Bone marrow (tissue), 2 donors: ENCODE data around the gene LAMA3.
"Not testable (repeated sequence)": the region's sequence is repeated elsewhere in the genome, so short reads cannot be mapped to it uniquely, and the experiment has no call there.

ENCODE experiments used
- DNase-seq, 2 donors: peaks; one replicate each; lab custom pipeline; 2025; lab: John Stamatoyannopoulos, UW

Gene LAMA3

DNA sequence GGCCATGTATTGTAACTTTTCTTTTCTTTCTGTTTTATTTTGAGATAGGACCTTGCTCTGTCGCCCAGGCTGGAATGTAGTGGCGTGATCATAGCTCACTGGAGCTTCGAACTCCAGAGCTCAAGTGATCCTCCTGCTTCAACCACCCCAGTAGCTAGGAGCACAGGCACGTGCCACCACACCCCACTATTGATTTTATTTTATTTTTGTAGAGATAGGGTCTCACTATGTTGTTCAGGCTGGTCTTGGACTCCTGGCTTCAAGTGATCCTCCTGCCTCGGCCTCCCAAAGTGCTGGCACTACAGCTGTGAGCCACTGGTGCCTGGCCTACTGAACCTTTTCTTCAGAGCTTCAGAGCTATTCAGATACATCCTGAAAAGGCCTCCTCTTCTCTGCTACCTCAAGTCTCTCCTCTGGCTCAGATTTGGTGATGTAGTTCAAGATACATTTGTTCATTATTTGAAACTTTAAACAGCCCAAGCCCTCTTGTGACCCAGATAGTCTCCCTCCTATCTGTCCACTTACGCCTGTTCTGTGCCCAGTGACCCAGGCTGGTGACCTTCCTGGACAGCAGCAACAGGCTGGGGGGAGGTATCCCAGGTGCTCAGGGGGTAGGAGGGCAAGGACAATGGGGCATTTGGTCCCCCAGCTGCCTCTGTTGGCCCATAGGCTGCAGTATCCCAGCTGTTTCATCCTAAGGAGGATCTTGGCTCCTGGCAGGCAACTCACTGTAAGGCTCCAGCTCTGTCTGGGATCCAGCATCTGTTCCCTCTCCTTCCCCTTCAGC, 38.6 kb downstream of the LAMA3 start:
- DNase-seq, result no peak

DNA sequence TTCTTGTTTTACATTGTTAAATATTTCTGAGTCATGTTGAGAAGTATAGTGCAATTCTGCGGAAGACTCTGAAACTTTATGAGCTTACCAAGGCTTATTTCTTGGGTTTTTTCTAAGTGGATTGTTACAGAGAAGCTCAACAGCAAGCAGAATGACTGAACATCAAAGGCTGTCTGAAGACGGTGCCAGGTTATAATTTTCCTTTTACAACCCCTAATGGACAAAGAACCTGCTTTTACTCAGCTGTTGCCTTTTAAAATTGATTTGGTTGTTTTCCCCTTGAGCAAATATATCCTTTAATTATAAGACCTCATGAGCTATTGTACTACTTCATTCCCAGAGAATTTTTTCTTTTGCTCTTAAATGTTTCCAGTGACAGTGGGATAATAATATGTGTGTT, 41.6 kb downstream of the LAMA3 start:
- no peak for DNase-seq

DNA sequence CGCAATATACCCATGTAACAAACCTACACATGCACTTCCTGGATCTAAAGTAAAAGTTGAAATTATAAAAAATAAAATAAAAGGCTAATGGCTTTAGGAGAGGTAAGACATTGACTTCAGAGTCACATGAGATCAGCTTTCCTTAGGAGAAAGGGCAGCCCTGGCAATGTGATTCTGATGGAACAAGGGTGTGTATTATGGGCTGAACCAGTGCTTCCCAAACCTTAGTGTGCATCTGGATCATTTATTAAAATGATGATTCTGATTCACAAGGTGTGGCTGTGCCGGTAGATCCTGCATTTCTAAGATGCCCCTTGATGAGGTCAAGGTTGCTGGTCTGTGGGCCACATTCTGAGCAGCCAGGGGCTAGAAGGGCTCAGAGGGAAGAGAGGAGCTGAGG, 42.6 kb downstream of the LAMA3 start:
- no peak for DNase-seq

DNA sequence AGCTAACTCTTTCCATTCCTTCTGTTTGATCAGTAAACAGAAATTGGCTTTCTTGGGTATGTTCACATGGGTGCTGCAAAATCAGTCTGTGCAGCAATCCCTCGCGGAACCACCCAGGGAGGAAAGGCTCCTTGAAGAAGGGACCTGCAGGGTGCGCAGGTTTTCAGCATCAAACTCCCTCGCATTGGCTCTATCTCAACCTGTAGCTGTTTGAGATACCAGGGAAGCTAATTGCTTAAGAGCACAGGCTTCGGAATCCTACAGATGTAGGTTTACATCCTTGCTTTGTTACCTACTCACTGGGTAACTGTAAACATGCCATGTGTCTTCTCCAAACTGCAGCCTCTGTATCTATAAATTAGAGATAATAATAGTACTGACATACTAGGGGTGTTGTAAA, 43.2 kb downstream of the LAMA3 start:
- DNase-seq, result no peak

DNA sequence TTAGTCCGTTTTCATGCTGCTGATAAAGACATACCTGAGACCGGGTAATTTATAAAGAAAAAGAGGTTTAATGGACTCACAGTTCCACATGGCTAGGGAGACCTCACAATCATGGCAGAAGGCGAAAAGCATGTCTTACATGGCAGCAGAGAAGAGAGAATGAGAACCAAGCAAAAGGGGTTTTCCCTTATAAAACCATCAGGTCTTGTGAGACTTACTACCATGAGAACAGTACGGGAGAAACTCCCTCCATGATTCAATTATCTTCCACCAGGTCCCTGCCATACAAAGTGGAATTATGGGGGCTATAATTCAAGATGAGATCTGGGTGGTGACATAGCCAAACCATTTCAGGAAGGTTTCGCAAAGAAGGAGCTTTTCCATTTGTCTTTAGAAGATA, 44.0 kb downstream of the LAMA3 start:
- not testable (repeated sequence) for DNase-seq

DNA sequence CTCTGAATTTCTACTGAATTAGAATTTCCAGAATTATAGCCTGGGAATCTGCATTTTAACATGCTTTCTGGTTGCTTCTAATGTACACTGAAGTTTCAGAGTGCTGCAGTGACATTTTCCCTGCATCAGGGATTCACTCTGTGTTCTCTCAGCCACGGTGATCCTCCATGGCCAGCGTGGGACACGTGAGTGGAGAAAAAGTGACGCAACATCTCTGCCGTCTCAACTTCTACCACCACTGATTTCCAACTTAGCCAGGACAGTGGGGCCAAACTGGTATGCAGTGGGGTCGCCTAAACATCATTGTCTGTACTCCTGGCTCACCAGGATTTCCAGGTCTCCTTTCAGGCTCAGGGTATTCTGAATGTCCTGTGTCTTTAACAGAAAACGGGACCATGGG, 44.6 kb downstream of the LAMA3 start:
- no peak for DNase-seq

DNA sequence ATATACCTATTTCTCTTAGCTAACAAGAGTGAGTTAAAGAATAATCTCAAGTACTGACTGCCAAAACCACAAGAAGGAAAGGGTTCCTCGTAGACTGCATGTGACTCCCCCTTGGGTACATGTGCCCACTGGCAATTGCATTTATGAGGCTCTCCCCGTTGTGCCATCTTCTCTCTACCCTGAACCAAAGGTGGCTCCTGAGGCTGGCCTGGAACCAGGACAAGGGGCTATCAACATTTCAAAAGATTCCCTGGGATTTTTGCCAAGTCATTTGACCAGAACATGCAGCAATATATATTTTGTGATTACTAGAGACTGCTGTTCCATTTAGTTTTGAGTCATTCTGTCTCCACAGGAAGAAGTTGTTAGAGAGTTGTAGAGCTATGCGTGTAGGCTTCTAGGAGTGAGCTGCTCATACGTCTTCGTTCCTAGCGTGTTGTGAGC, 45.8 kb downstream of the LAMA3 start:
- no peak for DNase-seq

DNA sequence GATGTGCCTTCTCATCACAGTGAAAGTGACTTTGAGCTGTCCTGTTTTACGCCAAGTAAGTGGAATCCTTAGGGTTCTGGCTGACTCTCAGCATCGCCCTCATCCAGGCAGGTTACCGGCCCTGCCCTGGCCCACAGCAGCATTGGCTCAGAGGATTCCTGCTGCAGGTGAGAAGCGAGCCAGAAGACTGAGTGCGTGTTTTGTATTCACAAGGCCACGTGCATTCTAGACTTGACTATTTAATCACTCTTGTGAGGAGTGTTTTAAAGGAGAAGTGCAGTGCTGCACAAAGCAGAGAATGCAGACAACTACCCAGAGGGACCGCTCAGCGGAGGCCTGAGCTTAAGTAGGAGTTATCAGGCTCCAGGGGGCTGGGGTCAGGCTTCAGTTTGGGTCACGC, 48.3 kb downstream of the LAMA3 start:
- DNase-seq, result no peak

DNA sequence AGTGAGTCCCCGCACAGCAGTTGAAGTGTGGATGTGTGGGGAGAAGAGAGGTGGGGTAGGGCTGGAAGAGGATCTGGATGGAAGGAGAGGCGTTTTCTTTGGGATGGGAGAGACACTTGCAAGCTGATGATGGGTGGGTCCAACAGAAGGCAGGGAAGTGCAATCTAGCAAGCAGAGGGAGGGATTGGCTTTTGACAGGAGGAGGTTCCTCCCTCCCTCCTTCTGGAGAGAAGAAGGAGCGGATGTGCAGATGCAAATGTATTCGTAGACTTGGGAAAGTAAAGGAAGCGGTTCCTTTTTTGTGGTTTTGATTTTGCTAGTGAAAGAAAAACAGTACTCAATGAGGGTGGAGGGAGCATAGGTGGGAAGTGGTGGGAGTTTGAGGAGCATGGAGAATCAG, 48.9 kb downstream of the LAMA3 start:
- DNase-seq, result no peak

DNA sequence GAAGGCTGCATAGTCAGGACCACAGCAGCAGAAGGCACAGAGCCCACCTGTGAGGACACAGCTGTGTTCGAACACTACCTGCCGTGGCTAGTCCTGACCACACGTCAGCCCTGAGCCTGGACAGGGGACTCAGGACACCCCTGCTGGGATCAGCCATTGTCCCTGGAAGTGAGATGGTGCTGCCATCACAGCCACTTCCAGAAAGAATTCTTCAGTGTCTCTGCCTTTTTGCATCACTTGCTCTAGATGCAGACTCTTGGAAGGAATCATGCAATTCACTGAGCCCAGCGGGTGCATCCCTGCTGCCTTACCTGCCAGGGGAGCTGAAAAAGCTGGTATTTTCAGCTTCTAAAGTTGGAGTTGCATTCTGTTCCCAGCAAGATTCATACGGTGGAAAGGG, 49.3 kb downstream of the LAMA3 start:
- DNase-seq, result no peak

DNA sequence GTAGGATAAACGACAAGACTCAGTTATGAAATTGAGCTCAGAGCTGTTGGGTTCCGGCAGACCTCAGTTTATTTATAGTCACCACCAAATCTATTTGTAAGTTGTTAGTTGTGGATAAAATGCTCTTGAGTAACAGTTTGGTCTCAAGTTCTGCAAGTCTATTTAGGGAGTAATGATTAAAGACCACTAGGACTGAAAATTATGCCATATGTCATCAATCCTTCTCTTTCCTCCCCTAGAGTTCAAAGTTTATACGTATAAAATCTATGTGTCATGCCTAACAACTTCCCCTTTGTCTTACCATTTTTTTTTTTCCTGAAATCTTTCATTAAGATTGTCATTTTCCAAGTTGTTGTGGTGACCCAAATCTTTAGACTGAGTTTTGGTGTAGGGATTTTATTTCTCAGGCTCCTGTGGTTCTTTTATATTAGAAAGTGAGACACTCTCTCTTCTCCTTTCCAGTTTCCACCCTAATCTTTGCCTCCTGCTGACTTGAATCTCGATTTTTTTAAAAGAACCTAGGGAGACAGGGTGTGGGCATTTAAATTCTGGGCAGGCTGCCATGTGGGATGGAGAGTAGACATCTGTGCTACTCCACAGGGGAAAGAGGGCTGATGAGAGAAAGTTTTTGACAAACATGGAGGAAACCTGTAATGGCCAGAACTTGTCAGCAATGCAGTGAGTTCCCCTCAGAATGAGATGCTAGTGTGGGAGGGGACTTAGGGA, 51.0 kb downstream of the LAMA3 start:
- peak in 1 of 2 donors; percentile 60 for DNase-seq

DNA sequence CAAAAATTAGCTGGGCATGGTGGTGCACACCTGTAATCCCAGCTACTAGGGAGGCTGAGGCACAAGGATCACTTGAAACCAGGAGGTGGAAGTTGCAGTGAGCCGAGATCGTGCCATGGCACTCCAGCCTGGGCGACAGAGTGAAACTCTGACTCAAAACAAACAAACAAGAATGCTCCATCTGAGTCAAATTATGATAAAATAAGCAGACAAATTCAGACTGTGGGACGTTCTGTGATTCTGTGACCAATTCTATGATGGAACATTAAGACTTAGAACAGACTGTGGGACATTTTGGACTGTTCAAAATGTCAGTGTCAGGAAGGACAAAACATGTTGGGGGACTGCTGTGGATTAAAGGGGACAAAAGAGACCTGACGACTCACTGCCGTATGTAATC, 52.7 kb downstream of the LAMA3 start:
- DNase-seq, result not testable (repeated sequence)

DNA sequence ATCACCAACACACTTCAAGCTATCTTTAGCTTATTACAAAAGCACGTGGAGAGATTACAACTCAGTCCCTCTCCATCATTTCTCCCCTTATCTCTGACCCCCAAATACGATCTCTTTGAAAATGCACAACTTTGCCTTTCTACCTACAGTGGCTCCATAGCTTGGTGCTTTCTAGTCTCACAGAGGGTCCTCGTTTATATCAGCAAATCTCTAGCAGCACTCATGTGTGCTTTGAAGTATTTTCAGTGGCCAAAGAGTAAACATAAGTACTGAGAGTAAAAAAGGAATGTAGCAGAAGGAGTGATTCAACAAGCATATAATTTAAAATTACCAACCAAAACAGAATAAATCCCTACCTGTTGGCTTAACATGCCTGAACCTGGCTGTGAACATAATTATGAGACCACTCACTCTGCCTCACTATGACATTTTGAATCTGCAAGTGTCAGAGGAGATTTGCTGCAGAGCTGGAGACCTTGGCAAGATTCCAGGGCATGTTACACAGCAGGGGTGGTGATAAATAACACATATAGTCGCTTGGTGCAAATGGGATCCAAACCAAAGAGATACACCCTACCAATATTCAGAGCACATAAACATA, 54.6 kb downstream of the LAMA3 start:
- no peak for DNase-seq

DNA sequence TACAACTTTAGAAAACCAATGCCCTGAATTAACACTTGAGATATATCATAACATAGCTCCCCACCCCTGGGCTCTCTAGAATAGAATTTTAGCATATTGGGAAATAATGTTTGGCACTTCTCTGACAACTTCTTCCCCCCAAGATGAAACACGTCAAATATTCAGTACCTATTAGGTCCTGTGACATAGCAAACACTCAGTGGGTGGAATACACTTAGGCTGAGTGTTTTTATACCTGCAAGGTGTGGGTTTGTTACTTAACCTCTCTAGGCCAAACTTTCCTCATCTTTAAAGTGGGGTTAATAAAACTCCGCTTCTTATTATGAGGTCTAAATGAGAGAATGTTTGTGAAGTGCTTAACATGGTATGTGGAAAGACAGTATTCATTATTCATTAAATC, 56.1 kb downstream of the LAMA3 start:
- no peak for DNase-seq

DNA sequence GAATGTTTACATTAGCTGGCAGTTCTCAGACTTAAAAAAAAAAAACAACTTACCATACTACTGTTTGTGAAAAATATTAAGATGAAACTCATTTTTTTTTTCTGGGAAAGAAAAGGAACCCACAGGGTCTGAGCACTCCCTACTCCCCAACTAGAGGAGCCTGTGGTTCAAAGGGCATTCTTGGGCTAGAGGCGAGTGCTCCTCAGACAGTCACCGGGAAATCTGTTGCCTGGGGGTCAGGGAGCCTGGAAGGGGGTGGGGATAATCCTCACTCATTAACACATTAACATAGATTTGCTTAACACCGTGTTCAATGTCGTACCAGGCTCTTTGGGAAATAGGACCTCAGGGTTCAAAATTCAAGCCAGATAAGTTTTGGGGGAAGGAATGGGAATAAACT, 57.6 kb downstream of the LAMA3 start:
- DNase-seq, result no peak

DNA sequence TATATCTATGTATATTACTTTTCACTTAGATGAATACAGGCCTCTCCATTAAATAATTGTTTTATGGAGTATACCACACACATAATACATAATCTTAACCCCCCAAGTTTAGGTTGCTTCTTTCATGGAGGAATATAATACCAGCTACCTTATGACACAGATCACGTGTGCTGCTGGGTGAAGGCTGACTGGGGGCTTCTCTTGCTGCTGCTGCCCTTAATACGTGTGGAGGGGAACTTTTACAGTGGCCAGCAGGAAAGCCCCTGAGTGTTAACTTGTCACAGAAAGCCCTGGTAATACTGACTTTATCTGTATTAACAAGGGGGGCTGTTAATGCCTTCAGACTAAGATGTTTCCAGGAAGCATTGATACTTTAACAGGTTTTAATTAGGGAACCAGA, 63.1 kb downstream of the LAMA3 start:
- no peak for DNase-seq

DNA sequence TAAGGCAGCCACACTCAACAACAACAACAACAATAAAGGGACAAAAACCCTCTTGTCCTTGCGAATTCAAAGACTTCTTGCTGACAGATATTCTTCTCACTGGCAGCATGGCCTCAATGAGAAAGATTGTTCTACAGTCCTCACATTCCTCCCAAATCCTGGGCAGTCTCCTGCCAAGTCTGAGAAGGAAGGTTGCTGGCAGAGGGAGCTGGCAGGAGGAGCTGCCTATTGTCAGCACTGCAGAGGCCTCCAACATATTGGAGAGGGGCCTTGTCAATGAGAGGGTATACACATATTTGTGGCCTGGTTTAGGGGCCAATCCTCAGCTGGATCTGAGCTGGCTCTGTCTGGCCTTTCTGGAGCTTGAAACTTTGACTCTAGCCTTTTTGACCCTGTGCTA, 63.5 kb downstream of the LAMA3 start:
- DNase-seq, result no peak

DNA sequence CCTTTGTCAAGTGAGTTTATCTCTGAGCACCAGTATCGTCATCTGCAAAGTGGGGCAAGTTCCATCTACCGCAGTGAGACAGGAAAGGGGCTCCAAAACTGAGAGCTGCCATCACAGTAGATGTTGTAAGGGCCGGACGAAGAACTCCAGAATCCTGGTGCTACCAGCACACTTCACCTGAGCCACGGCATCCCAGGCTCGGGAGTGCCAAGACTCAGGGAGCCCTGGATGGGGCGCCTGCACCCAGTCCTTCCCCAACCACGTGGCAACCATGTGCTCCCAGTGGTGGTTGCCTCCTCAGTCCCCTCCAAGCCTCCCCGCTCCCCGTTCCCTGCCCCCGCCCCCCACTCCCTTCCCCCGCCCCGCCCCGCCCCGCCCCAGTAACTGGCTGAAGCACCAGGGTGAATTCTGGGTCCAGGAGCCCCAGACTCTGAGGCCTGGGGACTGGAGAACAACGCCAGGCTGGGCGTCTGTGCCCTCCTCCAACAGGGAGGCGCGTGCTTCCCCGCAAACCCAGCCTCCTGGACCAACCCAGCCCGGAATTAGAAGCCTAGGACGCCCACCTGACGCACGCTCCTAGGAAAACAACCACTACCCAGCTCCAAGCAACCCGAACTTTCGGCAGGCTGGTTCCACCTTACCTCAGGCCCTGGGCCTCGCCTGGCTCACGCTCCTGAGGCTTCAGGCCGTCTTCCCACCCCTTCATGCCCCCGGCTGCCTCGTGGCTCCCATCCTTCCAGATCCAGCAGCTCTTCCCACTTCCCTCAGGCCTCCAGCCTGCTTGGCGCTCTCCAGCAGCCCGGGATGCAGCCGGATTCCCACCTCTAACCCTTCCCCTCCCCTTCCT, 67.6 kb downstream of the LAMA3 start:
- DNase-seq, result no peak

DNA sequence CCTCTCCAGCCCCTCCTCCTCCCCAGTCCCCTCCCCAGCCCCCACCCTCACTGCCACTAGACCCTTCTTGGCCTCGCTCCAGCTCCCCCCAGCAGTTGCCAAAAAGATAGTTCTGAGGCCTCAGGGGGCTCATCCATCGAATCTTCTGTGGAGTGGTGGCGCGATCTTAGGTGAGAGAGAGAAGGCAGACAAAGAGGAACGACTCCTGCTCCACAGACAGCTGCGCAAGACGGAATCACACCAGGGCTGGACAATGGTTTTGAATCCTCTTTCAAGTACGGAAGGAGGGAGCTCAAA, 68.1 kb downstream of the LAMA3 start:
- DNase-seq, result no peak

DNA sequence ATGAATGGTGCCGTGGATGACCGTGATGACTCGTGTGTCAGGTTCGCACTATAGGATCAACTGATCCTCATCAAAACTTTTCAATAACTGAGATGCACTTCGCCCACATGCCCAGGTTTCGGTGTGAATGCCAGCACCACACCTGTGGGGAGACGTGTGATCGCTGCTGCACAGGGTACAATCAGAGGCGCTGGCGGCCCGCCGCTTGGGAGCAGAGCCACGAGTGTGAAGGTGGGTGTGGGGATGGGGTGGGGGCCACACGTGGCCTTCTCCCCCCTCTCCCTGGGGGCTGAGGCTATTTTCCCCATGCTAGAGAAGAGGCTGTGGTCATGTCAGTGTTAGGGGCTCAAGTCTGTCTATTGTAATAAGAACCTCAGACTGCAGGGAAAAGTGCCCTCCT, 69.0 kb downstream of the LAMA3 start:
- DNase-seq, result no peak

DNA sequence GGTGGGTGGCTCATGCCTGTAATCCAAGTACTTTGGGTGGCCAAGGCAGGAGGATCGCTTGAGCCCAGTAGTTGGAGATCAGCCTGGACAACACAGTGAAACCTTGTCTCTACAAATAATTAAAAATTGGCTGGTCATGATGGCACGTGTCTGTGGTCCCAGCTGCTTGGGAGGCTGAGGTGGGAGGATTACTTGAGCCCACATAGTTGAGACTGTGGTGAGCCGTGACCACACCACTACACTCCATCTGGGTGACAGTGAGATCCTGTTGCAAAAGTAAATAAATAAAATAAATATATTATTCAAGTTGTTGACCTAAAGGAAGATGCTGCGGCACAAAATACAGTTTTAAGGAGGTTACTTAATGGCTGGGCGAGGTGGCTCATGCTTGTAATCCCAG, 72.7 kb downstream of the LAMA3 start:
- no peak for DNase-seq

DNA sequence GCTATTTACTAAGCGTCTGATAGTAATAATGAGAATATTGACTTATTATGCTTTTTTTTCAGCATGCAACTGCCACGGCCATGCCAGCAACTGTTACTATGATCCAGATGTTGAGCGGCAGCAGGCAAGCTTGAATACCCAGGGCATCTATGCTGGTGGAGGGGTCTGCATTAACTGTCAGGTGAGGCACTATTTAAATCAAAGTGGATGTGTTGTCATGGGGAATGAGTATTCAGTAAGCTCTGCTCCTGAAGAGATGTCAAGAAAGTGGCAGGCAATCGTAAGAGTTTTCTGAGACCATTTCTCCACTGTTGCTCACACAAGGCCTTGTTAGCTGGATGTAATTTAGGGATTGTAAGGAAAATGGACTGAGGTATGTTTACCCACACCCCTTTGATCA, 74.1 kb downstream of the LAMA3 start:
- DNase-seq, result no peak

DNA sequence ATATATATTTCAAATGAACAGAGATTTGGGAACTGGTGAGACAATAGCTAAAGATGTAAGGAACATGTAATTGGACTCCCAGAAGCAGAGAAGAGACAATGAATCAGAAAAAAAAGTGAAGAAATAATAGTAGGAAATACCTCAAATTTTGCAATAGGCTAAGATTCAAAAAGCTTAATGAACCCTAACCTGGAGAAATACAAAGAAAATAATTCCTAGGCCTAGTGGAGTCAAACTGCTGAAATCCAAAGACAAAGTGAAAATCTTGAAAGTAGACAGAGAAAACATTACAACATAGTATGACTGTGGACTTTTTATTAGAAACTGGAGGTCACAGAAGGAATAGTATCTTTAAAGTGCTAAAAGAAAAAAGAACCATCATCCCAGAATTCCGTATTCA, 76.7 kb downstream of the LAMA3 start:
- no peak for DNase-seq
